NCI-H2171 (cell line): ENCODE data around the gene HSH2D.
"Not testable (repeated sequence)": the region's sequence is repeated elsewhere in the genome, so short reads cannot be mapped to it uniquely, and the experiment has no call there.

ENCODE experiments used
- DNase-seq: peaks from one replicate; lab custom pipeline; 2025; lab: John Stamatoyannopoulos, UW

Gene HSH2D, protein sequence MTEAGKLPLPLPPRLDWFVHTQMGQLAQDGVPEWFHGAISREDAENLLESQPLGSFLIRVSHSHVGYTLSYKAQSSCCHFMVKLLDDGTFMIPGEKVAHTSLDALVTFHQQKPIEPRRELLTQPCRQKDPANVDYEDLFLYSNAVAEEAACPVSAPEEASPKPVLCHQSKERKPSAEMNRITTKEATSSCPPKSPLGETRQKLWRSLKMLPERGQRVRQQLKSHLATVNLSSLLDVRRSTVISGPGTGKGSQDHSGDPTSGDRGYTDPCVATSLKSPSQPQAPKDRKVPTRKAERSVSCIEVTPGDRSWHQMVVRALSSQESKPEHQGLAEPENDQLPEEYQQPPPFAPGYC

DNA sequence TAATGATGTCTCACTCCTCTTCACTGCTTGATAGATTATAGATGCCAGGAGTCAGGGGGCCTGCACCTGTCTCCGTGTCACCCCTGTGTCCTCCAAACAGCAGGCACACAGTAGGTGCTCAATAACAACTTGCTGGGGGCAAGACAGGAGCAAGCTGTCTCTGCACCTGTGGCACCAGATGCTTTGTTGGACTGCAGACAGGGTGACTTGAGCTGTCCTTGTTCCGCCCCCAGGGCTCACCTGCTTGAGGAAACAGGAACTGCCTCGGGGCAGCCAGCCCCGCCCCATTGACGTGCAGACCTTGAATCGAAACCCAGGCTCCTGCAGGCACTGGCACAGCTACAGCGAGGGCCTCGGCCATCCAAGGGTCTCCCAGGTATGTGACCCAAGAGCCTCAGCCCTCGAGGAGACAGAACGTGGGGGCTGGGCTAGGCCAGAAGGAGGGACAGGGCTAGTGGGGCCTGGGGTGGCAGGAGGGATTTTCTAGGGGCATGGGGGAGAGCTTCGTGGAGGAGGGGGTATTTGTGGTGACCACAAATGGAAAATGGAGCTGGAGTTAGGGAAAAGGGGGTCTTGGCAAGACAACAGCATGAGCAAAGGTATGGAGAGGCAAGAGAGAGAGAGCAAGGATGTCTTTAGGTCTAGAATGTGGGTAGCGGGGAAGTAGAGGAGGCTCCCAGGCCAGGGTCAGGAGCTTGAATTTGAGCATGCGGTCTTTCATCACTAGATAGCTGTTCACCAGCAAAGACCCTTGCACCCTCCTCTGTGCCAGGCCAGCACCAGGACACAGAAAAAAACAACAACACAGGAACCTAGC is at the start of gene HSH2D:
Gene HSH2D, plus strand, starts transcription at position 287 of the 817 bp plus-strand sequence. CDS start 5,066 bp downstream, outside the sequence.
- peak; percentile 30 for DNase-seq

DNA sequence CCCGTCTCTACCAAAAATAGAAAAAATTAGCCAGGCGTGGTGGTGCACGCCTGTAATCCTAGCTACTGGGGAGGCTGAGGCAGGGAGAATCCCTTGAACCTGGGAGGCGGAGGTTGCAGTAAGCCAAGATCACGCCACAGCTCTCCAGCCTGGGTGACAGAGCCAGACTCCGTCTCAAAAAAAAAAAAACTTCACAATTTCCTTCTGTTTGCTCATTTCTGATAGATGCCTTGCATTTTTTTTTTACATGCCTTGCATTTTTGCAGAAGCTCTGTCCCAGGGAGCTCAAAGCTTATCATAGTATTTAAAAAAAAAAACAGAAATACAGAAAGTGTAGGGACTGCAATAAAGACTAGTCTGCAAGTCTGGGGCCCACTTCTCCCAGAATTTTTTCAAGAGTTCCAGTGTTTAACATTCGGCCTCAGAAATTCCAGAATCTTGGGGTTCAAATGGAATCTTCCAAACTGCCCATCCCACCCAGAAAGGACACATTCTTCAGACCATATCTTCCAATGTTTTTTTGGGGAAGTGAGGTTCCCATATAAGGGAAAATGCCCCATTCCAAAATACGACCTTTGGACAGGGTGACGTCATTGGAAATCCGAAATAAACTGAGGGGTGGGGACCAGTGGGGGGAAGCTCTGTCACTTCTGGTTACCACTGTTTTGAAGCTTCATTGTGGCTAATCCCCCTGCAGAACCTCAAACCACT is 49.0 kb upstream of the HSH2D start:
- DNase-seq: no peak

DNA sequence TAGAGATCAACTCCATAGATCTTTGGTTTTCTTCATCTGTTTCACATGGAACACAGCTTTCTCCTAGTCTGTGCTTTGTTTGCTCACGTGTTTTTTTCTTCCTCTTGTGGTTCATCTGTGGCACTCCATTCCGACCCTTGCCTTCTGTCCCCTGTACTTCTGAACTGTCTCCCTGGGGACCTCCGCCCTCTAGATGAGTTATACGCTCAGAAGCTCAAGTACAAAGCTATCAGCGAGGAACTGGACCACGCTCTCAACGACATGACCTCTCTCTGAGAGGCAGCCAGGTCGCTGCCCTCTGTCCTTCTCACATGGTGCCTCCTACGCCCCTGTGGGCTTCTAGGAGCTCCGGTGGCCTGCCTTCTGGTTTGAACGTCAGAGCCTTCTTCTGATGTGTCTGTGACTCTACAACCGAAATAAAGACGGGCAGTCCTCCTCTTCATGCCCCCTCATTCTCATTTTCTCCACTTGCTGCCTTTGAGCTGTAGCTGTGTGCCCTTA is 48.4 kb upstream of the HSH2D start:
- no peak for DNase-seq

DNA sequence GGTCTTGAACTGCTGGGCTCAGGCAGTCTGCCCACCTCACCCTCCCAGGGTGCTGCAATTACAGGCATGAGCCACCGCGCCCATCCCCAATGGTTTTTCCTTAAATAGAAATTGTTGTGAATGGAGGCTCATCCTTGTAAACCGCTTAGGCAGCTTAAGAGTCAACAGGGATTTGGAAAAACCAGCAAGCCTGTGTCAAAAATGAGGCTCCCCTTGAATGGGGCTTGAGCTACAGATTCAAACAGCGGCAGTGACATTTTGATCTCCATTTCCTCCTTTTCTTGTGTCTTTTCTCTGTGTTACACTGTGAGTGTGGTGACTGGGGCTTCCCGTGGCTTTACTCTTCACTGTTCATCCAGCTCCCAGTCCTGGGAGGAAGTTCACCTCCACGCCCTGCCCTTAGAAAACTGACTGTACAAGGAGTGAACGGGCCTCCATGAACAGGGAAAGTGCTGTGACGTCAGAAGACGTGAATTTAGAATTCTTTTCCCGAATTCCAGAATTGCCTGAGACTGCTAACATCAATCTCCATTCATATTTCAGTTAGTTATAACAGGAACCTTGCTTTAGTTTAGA is 47.1 kb upstream of the HSH2D start:
- no peak for DNase-seq

DNA sequence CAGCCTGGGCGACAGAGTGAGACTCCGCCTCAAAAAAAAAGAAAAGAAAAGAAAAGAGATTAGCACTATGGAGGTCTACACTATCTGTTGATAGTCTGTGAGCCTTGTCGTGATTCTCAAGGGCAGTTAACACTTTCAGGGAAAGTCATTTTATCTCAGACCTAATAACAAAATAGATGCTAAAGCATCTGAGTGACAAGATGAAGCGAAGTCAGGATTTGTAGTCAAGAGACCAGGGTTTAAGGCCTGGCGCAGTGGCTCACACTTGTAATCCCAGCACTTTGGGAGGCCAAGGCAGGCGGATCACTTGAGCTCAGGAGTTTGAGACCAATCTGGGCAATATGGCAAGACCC is 45.1 kb upstream of the HSH2D start:
- DNase-seq: no peak

DNA sequence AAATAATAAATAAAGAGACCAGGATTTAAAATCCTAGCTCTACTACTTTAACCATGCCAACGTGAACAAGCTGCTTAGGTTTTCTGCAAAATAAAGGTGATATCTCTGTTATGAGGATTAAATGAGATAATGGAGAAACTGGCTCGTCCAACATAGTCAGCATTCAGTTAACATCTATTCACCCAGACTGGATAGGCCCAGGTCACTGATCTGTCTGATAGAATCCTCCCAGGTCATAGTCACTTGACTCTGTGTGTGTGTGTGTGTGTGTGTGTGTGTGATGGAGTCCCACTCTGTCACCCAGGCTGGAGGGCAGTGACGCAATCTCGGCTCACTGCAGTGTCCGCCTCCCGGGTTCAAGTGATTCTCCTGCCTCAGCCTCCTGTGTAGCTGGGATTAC is 44.7 kb upstream of the HSH2D start:
- no peak for DNase-seq

DNA sequence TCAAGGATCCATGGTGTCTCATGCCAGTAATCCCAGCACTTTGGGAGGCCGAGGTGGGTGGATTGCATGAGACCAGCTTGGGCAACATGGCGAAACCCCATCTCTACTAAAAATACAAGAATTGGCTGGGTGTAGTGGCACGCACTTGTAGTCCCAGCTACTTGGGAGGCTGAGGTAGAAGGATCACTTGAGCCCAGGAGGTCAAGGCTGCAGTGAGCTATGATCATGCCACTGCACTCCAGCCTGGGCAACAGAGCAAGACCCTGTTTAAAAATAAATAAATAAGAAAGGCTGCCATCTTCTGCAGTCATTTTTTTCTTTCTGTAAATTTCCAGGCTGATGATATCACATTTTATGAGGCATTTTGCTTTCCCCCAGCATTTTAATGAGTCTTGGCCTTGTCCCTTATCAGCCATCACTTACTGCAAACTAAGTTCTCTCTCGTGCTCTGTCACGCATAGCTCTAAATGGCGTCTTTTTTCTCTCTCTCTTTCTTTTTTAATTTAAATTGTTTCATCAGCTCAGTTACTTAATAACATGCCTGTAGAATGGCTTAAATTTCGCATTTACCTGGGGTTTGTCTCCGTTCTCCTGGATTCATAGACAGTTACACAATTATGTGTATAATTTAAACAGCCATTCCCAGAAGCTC is 44.0 kb upstream of the HSH2D start:
- DNase-seq: not testable (repeated sequence)

DNA sequence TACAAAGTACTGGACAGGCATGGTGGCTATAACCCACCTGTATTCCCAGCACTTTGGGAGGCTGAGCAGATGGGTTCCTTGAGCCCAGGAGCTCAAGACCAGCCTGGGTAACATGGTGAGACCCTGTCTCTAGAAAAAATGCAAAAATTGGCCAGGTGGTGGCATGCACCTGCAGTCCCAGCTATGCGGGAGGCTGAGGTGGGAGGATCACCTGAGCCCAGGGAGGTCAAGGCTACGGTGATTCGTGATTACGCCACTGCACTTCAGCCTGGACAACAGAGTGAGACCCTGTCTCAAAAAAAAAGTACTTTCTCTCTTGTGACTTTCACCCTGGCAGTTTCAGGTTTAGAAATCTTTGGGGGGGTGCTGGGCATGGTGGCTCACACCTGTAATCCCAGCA is 43.0 kb upstream of the HSH2D start:
- no peak for DNase-seq

DNA sequence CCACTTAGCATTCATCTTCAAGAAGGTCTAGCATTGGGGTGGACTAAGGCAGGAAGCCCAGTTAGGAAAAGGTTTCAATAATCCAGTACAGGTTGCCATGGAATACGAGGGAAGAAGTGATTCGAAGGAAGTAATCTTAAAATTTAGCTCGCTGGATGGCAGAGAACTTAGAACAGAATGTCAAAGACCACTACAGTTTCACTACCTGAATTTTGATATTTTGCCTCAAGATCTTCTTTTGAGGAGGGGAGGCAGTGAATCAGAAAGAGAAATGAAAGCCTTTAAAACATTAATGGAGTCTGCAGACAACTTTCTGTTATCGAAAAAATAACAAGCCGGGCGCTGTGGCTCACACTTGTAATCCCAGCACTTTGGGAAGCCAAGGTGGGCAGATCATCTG is 38.8 kb upstream of the HSH2D start:
- DNase-seq: no peak

DNA sequence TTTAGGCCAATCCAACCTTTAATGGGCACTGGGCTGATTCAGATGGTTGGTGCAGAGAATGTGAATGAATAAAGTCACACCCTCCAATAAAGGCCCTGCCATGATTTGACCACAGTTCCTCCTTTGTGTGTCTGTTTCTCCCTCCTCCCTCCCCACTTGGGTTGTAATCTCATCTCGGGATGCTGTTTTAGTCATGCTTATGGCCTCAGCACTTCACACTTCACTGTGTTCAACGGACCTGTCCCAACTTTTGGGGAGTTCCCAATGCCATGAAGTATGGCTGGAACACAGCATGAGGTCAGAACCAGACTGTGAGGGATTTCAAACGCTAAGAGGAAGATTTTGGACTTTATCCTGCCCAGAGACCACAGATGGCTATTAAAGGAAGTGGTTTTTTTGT is 37.4 kb upstream of the HSH2D start:
- no peak for DNase-seq

DNA sequence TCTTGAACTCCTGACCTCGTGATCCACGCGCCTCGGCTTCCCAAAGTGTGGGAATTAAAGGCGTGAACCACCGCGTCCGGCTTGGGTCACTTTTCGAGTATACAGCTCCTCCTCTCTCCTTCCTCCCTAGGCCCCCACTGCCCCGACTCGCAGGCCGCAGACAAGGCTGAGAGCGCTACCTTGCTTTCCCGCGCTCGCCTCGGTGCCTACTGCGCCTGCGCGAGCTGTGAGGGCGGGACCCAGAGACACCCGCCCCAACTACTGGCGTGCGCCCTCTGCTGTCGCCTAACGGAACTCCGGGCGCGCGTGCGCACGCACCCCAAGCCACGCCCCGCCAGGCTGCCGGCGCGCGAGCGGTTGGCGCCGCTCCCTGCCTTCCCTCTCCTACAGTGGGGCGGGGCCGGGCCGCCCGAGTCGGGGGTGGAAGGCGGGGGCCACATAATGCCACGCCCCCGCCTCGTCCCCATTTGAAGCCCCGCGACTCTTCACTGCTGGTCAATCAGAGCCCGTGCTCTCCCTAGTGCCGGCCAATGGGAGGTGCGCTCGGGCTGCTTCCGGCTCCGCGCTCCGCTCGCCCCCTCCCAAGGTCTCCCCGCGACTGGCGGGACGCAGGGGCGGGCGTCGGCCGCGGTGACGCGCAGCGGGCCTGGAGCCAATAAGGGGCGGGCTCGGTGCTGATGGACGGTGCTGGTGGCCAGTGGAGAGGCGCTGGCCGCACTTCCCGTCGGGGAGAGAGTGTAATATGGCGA is 32.2 kb upstream of the HSH2D start, which contains the start of gene RAB8A:
Gene RAB8A, plus strand, starts transcription at position 730 of the 749 bp plus-strand sequence. Its CDS starts 13 bp downstream, at position 743.
- peak; percentile 99 for DNase-seq

DNA sequence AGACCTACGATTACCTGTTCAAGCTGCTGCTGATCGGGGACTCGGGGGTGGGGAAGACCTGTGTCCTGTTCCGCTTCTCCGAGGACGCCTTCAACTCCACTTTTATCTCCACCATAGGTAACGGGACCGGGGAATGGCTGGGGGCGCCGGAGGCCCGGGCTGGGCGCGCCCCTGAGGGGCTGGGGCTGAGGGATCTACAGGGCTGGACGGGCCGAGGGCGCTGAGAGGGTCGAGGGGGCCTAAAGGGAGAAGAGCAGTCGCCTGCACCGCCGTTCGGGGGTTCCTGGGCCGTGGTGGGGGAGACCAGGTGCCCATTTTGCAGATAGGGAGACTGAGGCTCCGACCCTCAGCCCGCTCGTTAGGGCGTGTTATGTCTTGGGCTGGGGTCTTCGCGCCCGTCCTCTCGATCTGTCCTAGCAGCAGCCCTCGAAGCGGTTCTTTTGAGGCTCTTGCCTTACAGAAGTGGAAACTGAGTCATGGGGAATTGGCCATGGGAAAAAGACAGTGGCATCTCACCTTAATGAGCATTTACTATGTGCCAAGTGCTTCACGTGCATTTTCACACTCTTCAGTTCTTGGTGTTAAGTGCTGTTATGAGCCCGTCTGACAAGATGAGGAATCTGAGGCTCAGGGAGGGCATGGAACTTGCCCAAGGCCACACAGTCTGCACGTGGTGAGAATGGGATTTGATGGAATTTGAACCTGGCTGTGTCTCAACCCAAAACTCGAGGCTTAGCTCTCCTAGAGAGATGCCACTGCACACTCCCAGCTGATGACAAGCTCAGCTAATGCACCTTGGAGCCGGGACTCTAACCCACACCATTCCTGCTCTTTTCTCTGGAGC is 31.4 kb upstream of the HSH2D start:
- DNase-seq: no peak

DNA sequence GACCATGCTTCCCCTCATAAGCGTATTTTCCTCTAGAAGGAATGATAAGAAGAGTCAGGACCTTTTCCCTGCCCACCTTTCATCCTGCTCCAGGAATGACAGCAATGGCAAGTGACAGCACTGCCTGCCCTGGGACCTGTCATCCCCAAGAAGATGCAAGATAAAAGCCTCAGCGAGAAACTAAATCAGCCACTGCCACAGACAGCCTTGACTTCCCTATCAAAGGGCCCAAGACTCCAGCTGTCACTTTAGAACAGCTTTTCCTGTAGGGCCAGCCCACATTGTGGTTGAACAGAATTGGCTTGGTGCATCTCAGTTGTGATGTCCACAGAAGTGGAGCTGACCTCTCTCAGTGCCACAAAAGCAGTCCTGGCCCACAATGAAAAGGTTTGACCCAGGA is 30.7 kb upstream of the HSH2D start:
- DNase-seq: no peak

DNA sequence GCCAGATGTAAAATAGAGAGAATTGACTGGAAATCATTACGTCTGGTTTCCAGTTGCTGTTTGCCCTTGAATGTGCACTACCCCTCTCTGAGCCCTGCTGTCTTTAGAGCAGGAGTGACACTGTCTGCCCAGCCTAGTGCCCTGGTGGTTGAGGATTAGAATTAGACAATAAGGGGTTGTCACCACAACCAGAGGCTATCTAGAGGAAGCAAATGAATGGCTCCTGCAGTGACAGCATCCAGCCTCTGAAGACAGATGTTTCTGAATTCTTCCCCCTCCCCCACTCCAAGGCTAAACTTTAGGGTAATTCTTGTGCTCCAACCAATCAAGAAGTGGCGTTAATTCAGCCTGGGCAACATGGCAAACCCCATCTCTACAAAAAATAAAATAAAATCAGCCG is 29.8 kb upstream of the HSH2D start:
- DNase-seq: no peak

DNA sequence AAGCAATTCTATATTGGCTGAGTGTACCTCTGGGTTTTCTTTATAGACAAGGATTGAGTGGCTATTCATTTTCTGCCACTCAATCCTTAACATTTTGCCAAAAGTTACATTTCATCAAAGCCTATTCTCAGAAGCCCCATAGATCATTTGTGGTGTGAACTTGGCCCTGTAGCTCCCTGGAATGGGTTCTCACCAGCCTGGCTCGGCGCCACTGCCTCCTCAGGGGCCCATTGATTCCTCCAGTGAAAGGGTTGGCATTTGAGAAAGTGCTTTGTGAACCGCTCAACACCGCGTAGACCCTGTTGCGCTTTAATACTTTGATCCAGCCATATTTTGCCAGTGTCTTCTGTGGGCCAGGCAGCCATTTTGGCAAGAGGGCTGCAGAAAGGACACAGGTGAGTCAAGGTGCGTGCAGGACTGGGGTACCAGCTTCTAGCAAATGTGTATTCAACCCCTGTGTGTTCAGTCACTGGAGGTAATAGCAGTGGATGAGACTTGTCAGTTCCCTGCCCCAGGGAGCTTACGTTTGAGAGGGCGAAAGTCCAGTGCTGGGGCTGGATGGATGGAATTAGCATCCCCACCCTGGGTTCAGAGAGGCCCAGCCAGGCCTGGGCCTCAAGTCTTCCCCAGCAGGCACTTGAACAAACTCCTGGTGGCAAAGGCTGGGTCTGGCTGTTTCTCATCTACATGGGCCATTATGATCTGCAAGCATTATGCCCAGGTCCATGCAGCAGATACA is 28.0 kb upstream of the HSH2D start:
- no peak for DNase-seq

DNA sequence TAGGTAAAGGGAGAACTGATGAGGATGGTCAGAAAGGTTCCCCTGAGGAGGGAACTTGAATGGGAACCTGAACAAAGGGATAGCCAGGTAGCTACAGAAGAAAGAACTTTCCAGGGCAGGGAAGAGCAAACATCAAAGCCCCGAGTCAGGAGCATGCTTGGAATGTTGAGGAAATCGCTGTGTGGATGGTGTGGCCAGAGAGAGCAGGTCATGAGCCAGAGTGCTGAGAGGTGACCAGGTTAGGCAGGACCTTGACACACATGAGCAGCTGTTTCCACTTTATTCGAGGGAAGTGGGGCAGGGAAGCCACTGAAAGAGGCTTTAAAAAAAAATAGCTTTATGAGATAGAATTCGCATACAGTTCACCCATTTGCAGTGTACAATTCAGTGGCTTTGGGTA is 27.4 kb upstream of the HSH2D start:
- DNase-seq: no peak

DNA sequence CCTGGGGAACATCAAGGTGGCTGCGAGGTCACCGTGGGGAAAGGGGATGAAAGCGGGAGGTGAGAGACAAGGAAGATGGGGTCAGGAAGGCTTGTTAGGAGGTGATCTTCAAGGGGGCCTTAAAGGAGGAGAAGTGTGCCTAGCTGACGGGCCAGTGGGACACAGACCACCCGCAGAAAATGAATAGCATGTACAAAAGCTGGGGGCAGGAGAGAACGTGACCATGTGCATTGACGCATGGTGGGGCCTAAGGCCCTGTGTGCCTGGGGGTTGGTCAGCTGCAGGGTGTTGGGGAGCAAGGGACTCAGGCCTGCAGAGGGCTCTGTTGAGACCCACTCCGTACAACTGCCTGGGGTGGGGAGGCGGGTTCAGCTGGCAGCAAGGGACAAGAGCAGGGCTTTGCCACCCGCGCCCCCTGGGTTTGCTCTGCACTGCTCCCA is 25.9 kb upstream of the HSH2D start:
- no peak for DNase-seq

DNA sequence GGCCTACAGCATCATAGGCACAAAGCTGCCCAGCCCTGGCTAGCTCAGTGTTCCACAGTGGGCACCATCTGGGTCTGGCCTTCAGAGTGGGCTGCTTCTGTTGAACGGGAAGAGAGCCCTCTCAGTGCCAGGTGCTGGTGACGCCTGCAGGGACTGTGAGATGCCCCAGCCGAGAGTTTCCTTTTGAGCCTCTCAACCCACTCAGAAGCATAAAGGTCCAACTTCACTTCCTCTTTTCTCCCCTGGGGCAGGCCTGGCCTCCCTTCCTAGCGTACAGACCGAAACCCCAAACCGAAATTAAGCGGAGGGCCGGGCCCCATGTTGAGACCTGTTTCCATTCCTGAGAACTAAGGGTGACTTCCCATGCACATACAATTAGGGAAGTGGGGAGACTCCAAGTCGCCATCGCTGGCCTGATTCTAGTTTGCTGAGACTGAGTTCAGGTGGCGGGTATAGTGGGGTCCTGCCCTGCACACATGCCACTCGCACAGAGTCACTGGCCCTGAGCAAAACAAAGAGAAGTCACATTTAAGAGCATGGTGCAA is 24.9 kb upstream of the HSH2D start:
- no peak for DNase-seq
